ENCODE measurements around the gene RUFY3. TPM values are rescaled to one million over a fixed set of nuclear protein-coding genes. Genes with fewer than 3 reads are reported as not detected.
A peak's percentile ranks its signal among the peaks of the same experiment; 100 is the strongest.

RUFY3 gene
- total and polyA plus RNA-seq, 2 experiments from 2014 or later = 18.3 to 29.2 TPM

- H3K27me3 ChIP-seq (ENCODE audit: insufficient read depth) = no peaks in the 10 kb centered on the region
- peak within 1 kb of the TSS; percentile 99 for H3K4me3 Mint-ChIP-seq
- peak within 1 kb of the TSS; percentile 95 for H3K27ac ChIP-seq (ENCODE audit: low read depth)
- DNase-seq (ENCODE audit: low spot score) (peak; percentile 98), ATAC-seq (peak; percentile 94)
- peak within 1 kb of the TSS; percentile 97 for H3K27ac Mint-ChIP-seq
- peaks cover 15% of the 10 kb centered on the region for H3K4me1 Mint-ChIP-seq
- peaks cover 31% of the 10 kb centered on the region for H4K20me1 ChIP-seq (replicated peaks; ENCODE audit: insufficient read depth)
- H3K4me2 ChIP-seq = peak within 1 kb of the TSS; percentile 87
- H3K9me2 ChIP-seq (ENCODE audit: insufficient read depth) = no peaks in the 10 kb centered on the region
- TF ChIP-seq ZNF331 (CRISPR knock-in tag; IDR thresholded peaks at IDR 0.05; ENCODE audit: low read depth) (no peak), STAT1 (IDR thresholded peaks at IDR 0.05; ENCODE audit: unreplicated experiment) (no peak), NANOG (IDR thresholded peaks at IDR 0.05; ENCODE audit: borderline replicate concordance) (peak; percentile 19; the same call in 1 of the 2 replicates), ZNF462 (CRISPR knock-in tag; IDR thresholded peaks at IDR 0.05) (no peak), JUNB (IDR thresholded peaks at IDR 0.05; ENCODE audit: unreplicated experiment) (no peak), REST (IDR thresholded peaks at IDR 0.05; ENCODE audit: unreplicated experiment) (no peak), CTCF (conservative IDR thresholded peaks at IDR 0.05; ENCODE audit: low read depth in 2 of 2) (peak; percentile 91 to 94), ETS1 (IDR thresholded peaks at IDR 0.05) (peak; percentile 91), EZH2phosphoT487 (IDR thresholded peaks at IDR 0.05; ENCODE audit: unreplicated experiment) (no peak), EZH2 (IDR thresholded peaks at IDR 0.05; ENCODE audit: low read depth, unreplicated experiment) (no peak), POLR2AphosphoS5 (IDR thresholded peaks at IDR 0.05; ENCODE audit: low read depth) (peak; percentile 82), CREB1 (CRISPR knock-in tag; IDR thresholded peaks at IDR 0.05; ENCODE audit: low read depth) (peak; percentile 81)
- H3K79me2 ChIP-seq (replicated peaks; ENCODE audit: insufficient read depth) = peaks cover 39% of the 10 kb centered on the region
- peaks cover 16% of the 10 kb centered on the region for H3K27me3 Mint-ChIP-seq (ENCODE audit: insufficient read depth, low read depth, poor library complexity)
- no peaks in the 10 kb centered on the region; the same call in 2 of the 3 replicates for H3K9me3 Mint-ChIP-seq
- H3K36me3 ChIP-seq (ENCODE audit: insufficient read depth) = no peaks in the 10 kb centered on the region
- peaks cover 13% of the 10 kb centered on the region; the same call in 1 of the 2 replicates for H3K4me1 ChIP-seq (ENCODE audit: insufficient read depth)
- H3F3A ChIP-seq (replicated peaks; ENCODE audit: low read depth) = 0 out of 2 replicates have a peak, but pooled peaks cover 3% of the 10 kb centered on the region
- H3K36me3 Mint-ChIP-seq (ENCODE audit: low read depth) = peaks cover 31% of the 10 kb centered on the region
- H2AFZ ChIP-seq = peak within 1 kb of the TSS; percentile 92
- peak within 1 kb of the TSS; percentile 92 for H3K4me3 ChIP-seq
Measured at GRCh38 chr4:70687821-70688794, 33.7 kb upstream of the RUFY3 start, which contains the start of gene UTP3. TSS of gene UTP3 (plus strand) at chr4:70688532. CDS start at chr4:70688678, 146 bp downstream.

All from GM23338 (cell line).